HepG2 (cell line): ENCODE measurements around the gene HSPB9. TPM values are rescaled to one million over a fixed set of nuclear protein-coding genes. Genes with fewer than 3 reads are reported as not detected.

ENCODE experiments used
- CEBPG ChIP-seq: IDR thresholded peaks from 2 replicates; pipeline ENCODE4 v1.6.1; 2016
- HOXA7 ChIP-seq: sonication (generic); formaldehyde crosslinking; IDR thresholded peaks from 2 replicates; pipeline ENCODE4 v1.8.1; 2022; ENCODE audit warnings: mild to moderate bottlenecking, missing genetic modification reagents, moderate library complexity
- KDM2A ChIP-seq: sonication (generic); formaldehyde crosslinking; IDR thresholded peaks from 2 replicates; pipeline ENCODE4 v1.4.0; 2020; ENCODE audit warnings: low read depth, missing genetic modification reagents, borderline replicate concordance
- TARDBP ChIP-seq: sonication (generic); formaldehyde crosslinking; IDR thresholded peaks from 2 replicates; pipeline ENCODE4 v1.8.0; 2022; ENCODE audit warnings: mild to moderate bottlenecking, missing genetic modification reagents
- ZIK1 ChIP-seq: sonication (generic); formaldehyde crosslinking; IDR thresholded peaks from 2 replicates; pipeline ENCODE4 v1.5.0; 2020; ENCODE audit warnings: mild to moderate bottlenecking, low read depth, missing genetic modification reagents, borderline replicate concordance
- ZNF101 ChIP-seq: sonication (generic); formaldehyde crosslinking; IDR thresholded peaks from 2 replicates; pipeline ENCODE4 v1.4.0; 2020; ENCODE audit warnings: mild to moderate bottlenecking, low read depth, missing genetic modification reagents, borderline replicate concordance
- ZNF124 ChIP-seq: sonication (generic); formaldehyde crosslinking; IDR thresholded peaks from 2 replicates; pipeline ENCODE4 v1.4.0; 2020; ENCODE audit warnings: missing genetic modification reagents
- ZNF552 ChIP-seq: sonication (generic); formaldehyde crosslinking; IDR thresholded peaks from 2 replicates; pipeline ENCODE4 v1.9.0; 2022; ENCODE audit warnings: missing genetic modification reagents, mild to moderate bottlenecking, borderline replicate concordance
- polyA plus RNA-seq, 8 experiments: library from polyadenylated mRNA; depleted of rRNA in 3 of 8; stranded (reverse) in 7 of 8; unstranded in 1 of 8; fragments of >200 nt; fragmentation: Illumina TruSeq in 4 of 8; extraction: Trizol in 4 of 8; gene quantifications; 2 replicates each; pipeline versions ENCODE4 v1.2.1 to v1.2.3, GENCODE V29; 2011 to 2016; ENCODE audit warnings: low read depth in 4 of 8, missing spikeins in 1 of 8, mixed read lengths in 1 of 8; ENCODE audit not compliant: insufficient read depth in 1 of 8
- total RNA-seq, 5 experiments: library from RNA; depleted of rRNA; stranded (reverse); fragments of >200 nt; fragmentation: Illumina TruSeq; extraction: Trizol; gene quantifications; 2 replicates each; pipeline ENCODE4 v1.2.3, GENCODE V29; 2016; ENCODE audit warnings: low read depth in 1 of 5
- TF ChIP-seq, protein P1 (sequence below): sonication (generic); formaldehyde crosslinking; IDR thresholded peaks from 2 replicates; pipeline ENCODE4 v1.4.0; 2020; ENCODE audit warnings: mild to moderate bottlenecking, missing genetic modification reagents
- TF ChIP-seq, protein P2 (sequence below), 2 experiments: fragments of 450-650 bp in 1 of 2; sonication (generic) in 1 of 2; formaldehyde crosslinking in 1 of 2; IDR thresholded peaks; 2 replicates each; pipeline versions ENCODE4 v1.6.1 to v1.8.0; 2016 to 2022; ENCODE audit warnings: antibody characterized with exemption in 1 of 2, mild to moderate bottlenecking in 1 of 2, missing genetic modification reagents in 1 of 2

HSPB9 gene
- total and polyA plus RNA-seq, 2 of the 13 experiments (the other 11 are each of a cell fraction or from before 2014, with no cell fraction given) = 0.05 to 0.24 TPM

DNA sequence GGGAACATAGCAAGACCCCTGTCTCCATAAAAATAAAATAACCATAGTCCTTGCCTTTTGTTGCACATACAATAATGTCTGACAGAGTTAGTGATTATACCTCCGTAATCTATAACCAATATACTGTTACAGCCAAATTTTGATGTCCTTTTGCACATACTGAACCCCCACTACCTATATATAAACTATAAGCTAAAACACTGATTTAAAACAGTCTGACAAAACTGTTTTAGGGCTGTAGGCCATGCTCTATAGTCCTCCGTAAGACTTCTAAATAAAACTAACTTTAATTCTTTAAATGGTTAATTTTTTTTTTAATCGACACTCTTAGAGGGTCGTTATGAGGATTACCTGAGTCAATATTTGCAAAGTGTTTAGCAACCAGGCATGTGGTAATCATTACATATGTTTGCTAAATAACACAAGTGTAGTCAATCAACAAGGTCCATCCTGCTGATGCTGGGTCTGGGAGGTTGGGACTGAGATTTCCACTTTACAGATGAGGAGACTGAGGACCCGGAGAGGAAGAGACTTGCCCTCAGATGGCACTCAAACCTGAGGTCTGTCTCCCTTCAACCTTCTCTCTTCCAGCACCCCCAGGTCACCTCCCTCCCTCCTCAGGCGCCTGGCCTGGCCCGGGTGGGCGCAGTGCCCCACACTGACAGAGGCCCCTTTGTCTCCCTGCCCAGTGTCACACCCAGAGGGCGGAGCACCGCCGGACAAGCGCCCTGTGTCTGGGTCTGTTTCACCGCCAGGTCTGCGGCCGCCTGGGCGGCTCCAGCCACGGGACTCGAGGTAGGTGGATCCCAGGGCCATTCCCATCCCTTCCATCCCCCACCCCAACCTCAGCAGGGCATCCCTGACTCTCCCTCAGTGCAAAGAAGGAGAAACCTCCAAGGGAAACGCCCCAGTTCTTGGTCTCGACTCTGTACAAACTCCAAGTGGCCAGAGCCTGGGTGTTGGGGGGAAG, 34.6 kb upstream of the HSPB9 start (continued):
- TF ChIP-seq, protein P1, sequence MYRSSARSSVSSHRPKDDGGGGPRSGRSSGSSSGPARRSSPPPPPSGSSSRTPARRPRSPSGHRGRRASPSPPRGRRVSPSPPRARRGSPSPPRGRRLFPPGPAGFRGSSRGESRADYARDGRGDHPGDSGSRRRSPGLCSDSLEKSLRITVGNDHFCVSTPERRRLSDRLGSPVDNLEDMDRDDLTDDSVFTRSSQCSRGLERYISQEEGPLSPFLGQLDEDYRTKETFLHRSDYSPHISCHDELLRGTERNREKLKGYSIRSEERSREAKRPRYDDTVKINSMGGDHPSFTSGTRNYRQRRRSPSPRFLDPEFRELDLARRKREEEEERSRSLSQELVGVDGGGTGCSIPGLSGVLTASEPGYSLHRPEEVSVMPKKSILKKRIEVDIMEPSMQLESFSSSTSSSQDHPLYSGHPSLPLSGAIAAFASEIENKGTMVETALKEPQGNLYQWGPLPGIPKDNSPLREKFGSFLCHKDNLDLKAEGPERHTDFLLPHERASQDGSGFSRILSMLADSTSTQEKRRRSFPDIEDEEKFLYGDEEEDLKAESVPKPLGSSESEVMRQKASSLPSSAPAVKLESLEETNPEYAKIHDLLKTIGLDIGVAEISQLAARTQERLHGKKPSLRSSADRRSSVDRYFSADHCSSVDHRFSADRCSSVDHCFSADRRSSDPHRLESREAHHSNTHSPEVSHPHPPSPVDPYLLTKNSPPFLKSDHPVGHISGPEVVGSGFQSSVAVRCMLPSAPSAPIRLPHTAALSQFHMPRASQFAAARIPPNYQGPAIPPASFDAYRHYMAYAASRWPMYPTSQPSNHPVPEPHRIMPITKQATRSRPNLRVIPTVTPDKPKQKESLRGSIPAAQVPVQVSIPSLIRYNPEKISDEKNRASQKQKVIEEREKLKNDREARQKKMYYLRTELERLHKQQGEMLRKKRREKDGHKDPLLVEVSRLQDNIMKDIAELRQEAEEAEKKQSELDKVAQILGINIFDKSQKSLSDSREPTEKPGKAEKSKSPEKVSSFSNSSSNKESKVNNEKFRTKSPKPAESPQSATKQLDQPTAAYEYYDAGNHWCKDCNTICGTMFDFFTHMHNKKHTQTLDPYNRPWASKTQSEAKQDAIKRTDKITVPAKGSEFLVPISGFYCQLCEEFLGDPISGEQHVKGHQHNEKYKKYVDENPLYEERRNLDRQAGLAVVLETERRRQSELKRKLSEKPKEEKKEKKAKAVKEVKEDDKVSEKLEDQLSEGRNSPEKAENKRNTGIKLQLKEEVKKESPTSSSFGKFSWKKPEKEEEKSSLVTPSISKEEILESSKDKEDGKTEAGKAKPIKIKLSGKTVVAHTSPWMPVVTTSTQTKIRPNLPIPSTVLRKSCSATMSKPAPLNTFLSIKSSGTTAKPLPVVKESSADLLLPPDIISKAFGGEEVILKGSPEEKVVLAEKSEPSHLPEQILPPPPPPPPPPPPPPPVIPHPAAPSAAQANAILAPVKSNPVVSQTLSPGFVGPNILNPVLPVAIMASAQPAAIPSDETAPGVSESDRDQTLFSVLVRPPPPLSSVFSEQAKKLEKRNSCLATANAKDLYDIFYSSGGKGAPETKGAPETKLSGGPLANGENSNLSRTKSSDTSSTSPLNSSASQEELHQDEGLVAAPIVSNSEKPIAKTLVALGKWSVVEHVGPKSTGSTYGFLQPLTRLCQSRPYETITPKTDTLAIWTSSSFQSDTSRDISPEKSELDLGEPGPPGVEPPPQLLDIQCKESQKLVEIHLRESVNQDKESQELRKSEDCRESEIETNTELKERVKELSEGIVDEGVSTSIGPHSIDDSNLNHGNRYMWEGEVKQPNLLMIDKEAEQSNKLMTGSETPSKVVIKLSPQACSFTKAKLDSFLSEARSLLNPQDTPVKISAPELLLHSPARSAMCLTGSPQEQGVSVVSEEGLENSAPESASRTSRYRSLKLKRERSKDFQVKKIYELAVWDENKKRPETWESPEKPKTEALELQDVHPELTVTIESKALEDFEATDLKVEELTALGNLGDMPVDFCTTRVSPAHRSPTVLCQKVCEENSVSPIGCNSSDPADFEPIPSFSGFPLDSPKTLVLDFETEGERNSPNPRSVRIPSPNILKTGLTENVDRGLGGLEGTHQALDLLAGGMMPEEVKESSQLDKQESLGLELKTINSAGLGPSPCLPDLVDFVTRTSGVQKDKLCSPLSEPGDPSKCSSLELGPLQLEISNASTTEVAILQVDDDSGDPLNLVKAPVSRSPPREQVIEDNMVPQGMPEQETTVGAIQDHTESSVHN (CRISPR knock-in tag) = no peak
- TF ChIP-seq KDM2A (CRISPR knock-in tag) (peak; percentile 41; the same call in 1 of the 2 replicates), CEBPG (CRISPR knock-in tag) (peak; percentile 88), HOXA7 (CRISPR knock-in tag) (no peak), TARDBP (peak; percentile 45), ZNF124 (CRISPR knock-in tag) (0 out of 2 replicates have a peak, but pooled peaks have one; percentile 23), ZNF552 (no peak), ZNF101 (CRISPR knock-in tag) (no peak), ZIK1 (CRISPR knock-in tag) (no peak)
- TF ChIP-seq, protein P2, sequence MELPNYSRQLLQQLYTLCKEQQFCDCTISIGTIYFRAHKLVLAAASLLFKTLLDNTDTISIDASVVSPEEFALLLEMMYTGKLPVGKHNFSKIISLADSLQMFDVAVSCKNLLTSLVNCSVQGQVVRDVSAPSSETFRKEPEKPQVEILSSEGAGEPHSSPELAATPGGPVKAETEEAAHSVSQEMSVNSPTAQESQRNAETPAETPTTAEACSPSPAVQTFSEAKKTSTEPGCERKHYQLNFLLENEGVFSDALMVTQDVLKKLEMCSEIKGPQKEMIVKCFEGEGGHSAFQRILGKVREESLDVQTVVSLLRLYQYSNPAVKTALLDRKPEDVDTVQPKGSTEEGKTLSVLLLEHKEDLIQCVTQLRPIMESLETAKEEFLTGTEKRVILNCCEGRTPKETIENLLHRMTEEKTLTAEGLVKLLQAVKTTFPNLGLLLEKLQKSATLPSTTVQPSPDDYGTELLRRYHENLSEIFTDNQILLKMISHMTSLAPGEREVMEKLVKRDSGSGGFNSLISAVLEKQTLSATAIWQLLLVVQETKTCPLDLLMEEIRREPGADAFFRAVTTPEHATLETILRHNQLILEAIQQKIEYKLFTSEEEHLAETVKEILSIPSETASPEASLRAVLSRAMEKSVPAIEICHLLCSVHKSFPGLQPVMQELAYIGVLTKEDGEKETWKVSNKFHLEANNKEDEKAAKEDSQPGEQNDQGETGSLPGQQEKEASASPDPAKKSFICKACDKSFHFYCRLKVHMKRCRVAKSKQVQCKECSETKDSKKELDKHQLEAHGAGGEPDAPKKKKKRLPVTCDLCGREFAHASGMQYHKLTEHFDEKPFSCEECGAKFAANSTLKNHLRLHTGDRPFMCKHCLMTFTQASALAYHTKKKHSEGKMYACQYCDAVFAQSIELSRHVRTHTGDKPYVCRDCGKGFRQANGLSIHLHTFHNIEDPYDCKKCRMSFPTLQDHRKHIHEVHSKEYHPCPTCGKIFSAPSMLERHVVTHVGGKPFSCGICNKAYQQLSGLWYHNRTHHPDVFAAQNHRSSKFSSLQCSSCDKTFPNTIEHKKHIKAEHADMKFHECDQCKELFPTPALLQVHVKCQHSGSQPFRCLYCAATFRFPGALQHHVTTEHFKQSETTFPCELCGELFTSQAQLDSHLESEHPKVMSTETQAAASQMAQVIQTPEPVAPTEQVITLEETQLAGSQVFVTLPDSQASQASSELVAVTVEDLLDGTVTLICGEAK (IDR thresholded peaks at IDR 0.05) = no peak
- TF ChIP-seq, protein P2 (CRISPR knock-in tag; IDR thresholded peaks at IDR 0.05) = no peak
